Activated CD4-positive, CD25-positive, alpha-beta regulatory T cell treated with anti-CD3 and anti-CD28 coated beads, Interleukin-2, amount 50 U/mL, for 16 hours (primary cell): ENCODE data around the gene TMEM247.
"Not testable (repeated sequence)": the region's sequence is repeated elsewhere in the genome, so short reads cannot be mapped to it uniquely, and the experiment has no call there.

Experiments used
- DNase-seq: peaks from one replicate; pipeline ENCODE4 v3.0.0-alpha.2; 2020; ENCODE audit warnings: low read depth, low spot score

The TMEM247 gene

DNA sequence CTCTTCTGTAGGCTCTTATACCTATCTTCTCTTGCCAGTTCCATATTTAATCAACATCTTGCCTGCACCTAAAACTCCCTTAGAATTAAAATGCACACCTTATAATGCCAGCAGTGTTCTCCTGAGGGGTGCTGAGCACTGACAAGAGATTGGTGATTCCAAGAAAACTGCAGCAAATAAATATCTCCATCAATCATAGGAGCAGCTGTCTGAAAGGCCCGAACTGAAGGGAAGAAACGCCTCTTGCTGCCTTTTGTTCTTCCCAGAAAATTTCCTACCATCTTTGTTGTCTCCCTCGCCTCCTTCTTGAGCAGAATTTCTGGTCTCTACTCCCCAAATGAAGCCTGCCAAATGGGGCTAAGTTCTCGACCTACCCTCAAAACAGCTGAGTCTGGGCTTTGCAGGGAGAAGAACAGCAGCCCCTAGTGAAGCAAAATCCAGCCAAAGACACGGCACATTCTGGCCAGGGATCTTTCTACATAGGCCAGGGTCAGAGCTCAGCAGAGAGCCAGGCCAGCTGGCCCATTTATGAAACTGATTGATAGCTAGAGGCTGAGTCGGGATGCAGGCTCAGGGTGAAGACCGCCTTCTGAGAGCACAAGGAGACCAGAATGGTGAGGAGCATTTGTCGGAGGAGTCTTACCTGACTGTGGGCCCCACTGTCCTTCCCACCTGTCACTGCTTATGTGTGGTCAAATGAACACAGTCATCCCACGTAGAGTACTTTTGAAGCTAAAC is 20.4 kb upstream of the TMEM247 start:
- no peak for DNase-seq

GRCh38 chr2:46459694-46460093 is 19.7 kb upstream of the TMEM247 start:
- DNase-seq: no peak

DNA sequence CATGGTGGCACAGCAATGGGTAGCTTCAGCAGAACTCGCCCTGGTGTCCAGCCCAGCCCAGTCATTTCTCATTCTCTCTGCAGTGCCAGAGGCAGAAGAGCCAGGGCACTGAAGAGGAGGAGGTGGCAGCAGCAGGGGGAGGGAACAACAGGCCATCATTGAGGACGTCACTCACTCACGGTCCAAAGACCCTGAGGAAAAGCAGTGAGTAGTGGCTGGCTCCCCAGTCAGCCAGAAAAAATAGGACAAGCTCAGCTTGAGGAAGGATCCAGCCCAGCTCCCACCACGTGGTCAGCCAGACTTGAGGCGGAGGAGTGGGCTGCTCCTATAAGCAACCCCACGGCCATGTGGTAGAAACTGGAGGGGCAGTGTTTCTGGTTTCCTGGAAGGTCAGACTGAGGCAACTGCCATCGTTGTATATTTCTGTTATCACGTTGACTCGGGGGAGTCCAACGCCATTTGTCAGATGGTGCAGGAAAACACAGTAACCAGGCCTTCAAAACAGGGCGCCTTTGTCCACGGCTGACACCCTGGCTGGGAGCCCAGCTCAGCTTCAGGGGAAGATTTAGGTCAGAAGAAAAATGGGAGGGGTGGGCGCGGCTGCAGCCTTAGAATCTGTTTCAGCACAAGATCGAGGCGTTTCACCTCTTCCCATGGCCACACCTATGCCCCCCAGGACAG is 19.0 kb upstream of the TMEM247 start:
- no peak for DNase-seq

DNA sequence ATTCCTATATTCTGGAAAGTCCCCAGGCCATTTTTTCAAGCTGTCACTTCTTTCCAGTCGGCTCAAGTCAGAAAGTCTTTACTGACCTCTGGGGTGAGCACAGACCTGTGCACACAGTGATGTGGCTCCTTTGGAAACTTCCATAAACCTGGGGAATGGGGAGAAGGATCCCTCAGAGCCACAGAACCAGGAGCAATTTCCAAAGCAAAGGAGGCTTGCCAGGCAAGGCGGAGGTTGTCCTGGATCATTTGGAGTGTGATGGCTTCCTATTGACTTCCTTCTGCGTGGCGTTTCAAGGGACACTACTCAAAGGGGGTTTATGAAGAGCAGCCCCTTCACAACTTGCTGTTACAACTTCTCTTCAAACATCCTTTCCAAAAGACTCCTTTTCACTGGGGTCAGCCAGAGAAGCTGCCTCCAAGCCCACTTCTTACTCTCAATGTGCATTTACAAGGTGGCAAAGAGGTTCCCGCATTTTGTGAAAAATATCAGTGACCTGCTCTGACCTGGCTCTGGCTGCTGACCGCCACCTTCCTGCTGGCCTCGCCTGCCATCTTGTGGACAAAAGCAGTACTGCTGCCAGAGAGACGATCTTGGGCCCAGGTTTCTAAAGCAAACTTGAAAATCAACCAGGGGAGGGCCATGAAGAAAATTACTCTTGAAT is 18.2 kb upstream of the TMEM247 start:
- peak; percentile 50 for DNase-seq

DNA sequence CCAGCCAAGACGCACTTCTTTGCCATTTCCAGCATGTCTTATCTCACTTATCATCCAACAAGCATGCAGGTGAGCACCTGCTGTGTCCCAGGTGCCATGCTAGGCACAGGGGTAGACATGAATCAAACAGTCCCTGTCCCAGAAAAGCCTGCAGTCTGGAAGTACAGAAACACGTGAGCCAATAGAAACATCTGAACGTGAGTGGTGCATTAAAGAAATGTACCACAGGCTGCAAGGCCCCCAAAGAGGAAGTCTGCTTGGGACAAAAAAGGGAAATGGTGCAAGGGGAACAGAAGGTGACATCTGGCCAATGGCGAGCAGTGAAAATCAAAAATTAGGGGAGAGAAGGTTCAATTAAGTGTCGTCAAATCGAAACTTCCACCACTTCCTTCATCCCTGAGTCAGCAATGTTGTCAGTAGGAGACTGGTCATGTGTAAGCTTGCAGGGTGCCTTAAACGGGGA is 17.6 kb upstream of the TMEM247 start:
- DNase-seq: no peak

DNA sequence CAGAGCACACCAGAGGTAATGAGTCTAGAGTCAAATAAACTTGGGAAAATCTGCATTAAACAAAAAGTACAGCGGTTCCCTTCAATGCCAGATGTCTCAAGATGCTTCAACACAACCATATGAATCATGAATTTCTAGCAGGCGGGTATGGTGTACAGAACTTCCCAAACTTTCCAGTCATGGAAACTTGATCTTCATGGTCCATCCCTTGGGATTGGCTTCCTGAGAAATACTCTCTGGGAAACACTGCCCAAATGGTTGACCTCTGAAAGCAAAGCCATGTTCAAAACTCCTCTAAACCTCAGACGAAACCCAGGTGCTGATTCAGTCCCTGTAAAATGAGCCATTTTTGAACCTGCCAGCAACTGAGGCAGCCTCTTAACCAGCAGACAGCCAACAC is 16.4 kb upstream of the TMEM247 start:
- DNase-seq: no peak

DNA sequence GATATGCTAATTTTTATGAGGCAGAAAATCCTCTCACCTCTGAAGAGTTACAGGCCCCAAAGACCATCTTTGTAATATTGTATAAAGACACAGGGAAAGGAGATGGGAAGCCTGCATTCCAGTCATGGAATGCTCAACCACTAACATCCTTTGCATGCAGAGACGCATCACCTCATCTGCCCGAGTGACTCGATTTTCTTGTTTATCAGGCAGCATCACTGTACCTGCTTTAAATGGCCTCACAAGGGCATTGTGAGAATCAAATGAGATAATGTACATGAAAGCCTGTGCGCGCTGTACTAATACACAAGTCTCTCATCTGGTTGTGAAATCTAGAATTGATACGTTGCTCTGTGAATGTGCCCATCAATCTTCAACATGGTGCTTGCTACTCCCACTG is 10.2 kb upstream of the TMEM247 start:
- DNase-seq: no peak

DNA sequence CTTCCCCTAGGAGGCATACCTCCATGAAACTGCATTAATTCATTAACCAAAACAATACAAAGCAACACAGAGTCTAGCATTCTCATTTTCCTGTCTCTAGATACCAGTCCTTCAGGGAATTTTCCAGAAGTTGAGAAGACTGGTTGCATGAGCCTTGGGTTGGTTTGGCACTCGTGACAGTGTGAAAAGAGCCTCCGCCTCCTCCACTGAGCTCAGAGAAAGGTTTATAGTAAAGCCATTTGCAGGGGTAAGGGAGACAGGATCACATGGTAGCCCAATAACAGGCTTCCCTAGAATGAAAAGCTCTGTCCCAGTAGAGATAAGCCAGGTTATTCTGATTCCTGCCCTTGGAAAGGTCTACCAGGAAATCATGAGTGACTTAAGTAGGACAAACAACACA is 9.7 kb upstream of the TMEM247 start:
- no peak for DNase-seq

GRCh38 chr2:46470114-46470628 is 9.2 kb upstream of the TMEM247 start:
- DNase-seq: no peak

- DNase-seq: no peak
These were observed 8.3 kb upstream of the TMEM247 start for GRCh38 chr2:46471019-46471583.

- DNase-seq: no peak
These were observed 7.7 kb upstream of the TMEM247 start for GRCh38 chr2:46471697-46472096.

GRCh38 chr2:46472165-46472564 is 7.2 kb upstream of the TMEM247 start:
- not testable (repeated sequence) for DNase-seq

DNA sequence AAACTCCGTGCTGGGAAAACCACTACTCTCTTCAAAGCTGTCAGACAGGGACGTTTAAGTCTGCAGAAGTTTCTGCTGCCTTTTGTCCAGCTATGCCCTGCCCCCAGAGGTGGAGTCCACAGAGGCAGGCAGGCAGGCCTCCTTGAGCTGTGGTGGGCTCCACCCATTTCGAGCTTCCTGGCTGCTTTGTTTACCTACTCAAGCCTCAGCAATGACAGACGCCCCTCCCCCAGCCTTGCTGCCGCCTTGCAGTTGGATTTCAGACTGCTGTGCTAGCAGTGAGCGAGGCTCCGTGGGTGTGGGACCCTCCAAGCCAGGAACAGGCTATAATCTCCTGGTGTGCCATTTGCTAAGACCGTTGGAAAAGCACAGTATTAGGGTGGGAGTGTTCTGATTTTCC is 1.9 kb upstream of the TMEM247 start:
- DNase-seq: not testable (repeated sequence)

GRCh38 chr2:46477925-46478324 is 1.4 kb upstream of the TMEM247 start:
- DNase-seq: no peak

- no peak for DNase-seq
These were observed 1.2 kb downstream of the TMEM247 start for GRCh38 chr2:46480562-46480961.

DNA sequence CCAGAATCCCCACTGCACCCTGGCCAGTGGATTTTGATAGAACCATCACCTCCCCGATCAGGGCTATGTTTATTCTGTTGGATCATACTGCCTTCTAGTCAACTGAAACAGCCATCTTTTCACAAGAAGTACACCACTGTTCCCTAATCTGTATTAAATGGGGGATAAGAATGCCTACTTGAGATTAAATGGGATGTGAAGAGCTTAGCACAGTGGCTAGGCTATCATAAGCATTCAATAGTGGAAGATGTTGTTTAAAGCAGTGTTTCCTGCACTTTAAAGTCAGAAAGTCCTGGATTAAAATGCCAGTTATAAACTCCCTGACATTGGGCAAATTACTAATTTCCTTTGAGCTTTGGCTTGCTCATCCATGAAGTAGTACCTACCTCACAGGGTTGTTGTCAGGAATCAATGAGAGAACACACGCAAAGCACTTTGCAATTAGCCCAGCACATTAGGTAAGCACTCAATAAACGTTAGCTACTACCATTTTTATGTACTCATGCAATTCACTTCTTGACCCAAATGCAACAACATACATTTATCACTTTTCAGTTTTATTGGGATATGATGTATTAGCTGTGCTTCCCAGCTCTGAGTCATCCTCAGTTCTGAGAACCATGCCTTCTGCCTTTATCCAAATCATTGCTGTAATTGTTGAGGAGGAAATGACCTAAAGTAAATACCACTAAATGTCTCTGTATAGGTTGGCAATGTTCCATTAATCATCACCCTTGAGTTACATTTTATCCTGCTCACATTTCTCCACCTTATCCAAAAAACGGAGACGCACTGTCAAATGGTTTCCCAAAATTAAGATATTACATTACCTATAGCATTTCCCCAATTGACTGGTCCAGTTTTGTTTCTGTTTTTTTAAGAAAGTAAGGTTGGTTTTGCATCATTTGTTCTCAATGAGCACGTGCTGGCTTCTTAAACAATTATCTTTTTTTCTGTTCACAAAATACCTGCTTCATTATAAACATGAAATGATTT is 2.1 kb downstream of the TMEM247 start:
- no peak for DNase-seq

GRCh38 chr2:46482490-46482889 is 3.1 kb downstream of the TMEM247 start:
- DNase-seq: no peak

DNA sequence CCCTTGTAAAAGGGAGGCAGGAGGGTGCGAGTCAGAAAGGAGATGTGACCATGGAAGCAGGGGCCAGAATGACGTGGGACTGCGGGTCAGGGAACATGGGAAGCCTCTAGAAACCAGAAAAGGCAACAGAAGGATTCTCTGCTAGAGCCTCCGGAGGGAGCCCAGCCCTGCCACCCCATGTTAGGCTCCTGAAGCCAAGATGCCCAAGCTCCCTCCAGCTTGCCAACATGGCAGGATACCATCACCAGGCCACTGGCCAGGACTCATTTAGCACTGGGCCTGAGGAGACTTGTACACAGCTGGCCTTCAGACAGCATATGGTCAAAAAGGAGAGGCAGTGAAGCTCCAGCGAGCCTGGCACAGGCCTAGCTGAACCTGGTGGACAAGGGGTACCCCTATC is 5.6 kb downstream of the TMEM247 start:
- no peak for DNase-seq

- DNase-seq: no peak
These were observed 7.1 kb downstream of the TMEM247 start for GRCh38 chr2:46486436-46486835.

DNA sequence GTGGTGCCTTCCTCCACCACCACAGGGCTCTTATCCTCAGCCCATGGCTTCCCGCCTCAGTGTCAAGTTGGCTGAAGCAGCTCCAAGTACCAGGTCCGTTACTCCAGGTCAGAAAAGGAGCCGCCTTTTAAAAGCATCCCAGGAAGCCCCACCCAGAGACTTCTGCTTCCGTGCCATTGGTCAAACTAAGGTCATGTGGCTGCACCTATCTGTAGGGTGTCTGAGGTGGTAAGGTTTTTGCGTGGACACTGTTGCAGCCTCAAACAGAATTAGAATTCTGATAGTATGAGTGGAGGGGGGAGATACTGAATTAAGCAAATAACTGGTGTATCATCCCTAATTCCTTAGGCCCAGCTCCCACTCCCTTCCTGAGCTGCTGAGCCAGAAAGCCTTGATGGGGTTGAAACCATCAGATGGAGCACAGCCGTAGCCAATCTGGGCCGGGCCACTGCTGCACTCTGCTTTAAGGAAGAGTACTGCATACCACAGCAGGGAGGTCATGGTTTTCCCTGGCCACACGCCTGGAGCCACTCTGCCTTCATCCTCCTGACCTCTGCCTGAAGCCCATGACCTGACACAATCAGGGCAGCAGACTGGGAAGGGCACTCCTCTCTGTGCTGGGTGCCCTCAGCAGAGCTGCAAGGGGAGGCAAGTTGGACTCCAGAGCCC is 8.4 kb downstream of the TMEM247 start:
- no peak for DNase-seq
